ENCODE measurements around the gene TTF1. TPM values are rescaled to one million over a fixed set of nuclear protein-coding genes. Genes with fewer than 3 reads are reported as not detected.

The TTF1 gene
- total RNA-seq, 4 donors from 2014 or later, result 10.4 to 19.2 (median 13.3) TPM

DNA sequence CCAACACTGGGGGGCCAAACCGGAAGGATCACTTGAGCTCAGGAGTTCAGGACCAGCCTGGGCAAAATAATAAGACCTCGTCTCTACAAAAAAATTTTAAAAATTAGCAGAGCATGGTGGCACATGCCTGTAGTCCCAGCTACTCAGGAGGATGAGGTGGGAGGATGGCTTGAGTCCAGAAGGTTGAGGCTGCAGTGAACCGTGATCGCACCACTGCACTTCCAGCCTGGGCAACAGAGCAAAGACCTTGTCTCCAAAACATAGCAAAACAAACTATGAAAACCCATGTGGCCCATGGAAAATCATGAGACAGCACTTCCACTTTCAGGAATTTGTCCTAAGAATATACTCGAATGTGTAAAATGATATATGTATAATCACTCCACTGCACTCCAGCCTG lies 58.0 kb downstream of the TTF1 start:
- TF ChIP-seq, protein P1, sequence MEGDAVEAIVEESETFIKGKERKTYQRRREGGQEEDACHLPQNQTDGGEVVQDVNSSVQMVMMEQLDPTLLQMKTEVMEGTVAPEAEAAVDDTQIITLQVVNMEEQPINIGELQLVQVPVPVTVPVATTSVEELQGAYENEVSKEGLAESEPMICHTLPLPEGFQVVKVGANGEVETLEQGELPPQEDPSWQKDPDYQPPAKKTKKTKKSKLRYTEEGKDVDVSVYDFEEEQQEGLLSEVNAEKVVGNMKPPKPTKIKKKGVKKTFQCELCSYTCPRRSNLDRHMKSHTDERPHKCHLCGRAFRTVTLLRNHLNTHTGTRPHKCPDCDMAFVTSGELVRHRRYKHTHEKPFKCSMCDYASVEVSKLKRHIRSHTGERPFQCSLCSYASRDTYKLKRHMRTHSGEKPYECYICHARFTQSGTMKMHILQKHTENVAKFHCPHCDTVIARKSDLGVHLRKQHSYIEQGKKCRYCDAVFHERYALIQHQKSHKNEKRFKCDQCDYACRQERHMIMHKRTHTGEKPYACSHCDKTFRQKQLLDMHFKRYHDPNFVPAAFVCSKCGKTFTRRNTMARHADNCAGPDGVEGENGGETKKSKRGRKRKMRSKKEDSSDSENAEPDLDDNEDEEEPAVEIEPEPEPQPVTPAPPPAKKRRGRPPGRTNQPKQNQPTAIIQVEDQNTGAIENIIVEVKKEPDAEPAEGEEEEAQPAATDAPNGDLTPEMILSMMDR (IDR thresholded peaks at IDR 0.05; ENCODE audit: low read depth), result no peak

DNA sequence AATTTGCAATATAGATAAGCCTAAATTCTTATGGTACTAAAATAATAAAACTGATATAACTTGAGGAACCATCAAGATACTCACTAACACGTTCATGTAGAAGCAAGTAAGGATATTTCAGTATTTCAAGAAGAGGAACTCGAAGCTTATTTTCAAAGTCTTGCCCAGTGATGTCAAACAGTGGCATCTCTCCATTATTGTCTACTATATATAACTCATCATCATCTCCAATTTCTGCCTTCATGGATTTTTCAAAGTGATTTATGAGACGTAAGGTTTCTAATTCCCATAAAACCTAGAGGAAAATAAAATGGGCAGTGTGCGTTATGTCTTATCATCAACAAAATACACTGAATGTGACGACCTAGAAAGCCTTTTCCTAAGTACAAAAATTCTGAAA lies 60.5 kb downstream of the TTF1 start:
- TF ChIP-seq, protein P1 (IDR thresholded peaks at IDR 0.05; ENCODE audit: low read depth), result no peak

DNA sequence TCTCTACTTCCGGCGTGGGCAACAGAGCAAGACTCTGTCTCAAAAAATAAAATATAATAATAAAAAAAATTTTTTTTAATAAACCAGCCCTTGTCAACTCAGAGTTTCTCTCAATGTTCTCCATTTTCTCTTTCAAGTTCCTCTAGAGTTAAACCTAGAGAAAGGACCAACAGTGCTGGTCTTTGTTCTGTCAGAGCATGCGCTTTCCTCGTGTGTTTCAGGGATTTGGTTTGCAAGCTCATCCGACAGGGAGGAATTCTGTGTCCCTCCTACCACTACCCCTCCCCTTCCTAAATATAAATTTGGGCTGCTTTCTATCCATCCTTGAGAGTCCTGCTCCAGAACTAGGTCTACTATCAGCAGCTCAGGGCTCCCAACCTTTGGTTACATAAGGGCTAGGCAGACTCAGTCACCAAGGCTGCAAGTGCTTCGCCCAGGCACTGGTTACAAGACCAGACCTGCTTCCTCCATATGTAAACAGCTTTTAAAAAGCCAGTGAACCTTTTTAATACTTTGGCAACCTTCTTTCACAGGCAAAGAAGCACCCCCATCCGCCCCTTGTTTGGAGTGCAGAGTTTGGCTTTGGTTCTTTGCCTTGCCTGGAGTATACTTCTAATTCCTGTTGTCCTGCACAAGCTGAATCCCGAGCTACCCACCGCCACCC lies 65.3 kb downstream of the TTF1 start:
- TF ChIP-seq, protein P1 (IDR thresholded peaks at IDR 0.05; ENCODE audit: low read depth), result no peak

- TF ChIP-seq, protein P1 (IDR thresholded peaks at IDR 0.05; ENCODE audit: low read depth), result no peak
Measured at GRCh38 chr9:132334364-132334763, 72.3 kb downstream of the TTF1 start.

- TF ChIP-seq, protein P1 (IDR thresholded peaks at IDR 0.05; ENCODE audit: low read depth), result no peak
Measured at GRCh38 chr9:132333556-132333955, 73.1 kb downstream of the TTF1 start.

DNA sequence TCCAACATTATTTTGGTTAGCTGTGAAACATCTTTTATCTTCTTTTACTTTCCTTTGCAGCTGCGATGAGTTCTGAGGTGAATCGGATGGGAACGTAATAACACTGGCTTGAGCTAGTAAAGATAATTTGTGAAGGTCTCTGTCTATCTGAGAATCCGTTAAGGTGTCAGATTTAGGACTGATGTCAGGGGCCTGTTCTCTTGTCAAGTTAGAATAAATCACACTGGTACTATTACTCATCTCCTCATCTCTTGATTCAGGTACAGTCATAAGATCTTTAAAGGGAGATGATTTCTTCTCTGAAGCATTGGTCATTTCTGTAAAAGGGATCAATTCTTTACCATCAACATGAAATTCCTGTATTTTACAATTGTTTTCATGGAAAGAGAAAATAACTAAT lies 78.1 kb downstream of the TTF1 start:
- TF ChIP-seq, protein P1 (IDR thresholded peaks at IDR 0.05; ENCODE audit: low read depth), result no peak

DNA sequence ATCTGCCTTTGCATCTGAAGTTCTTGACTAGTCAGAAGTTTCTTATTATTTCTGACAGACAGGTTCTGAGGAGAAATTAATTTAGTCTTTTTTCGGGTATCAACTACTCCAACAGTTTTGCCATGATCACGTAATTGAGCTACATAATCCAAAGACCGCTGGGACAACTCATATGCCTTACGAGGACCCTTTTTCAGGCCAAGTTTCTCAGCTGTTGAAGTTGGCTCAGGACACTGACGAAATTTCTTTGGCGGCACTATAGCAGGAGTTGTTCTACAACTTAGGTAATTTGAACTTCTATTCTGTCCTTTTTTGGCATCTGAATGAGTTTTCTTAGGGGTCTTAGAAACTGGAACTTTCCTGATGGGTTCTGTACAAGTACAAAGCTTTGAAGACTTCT lies 79.1 kb downstream of the TTF1 start:
- TF ChIP-seq, protein P1 (IDR thresholded peaks at IDR 0.05; ENCODE audit: low read depth), result no peak

Small RNA genes within 50 kb of the gene (small RNA-seq; reads per million reads assigned to genes)
- gene RNU5D-2P, result not detected

Other genes with a start within 250 kb of the TTF1 start
- 1 to 10 TPM in 1 of 4 donors, under 1 TPM in 1, not detected in 2; 0.44 to 3.2 TPM for gene NTNG2, start 244.8 kb downstream of the TTF1 start, total RNA-seq
- gene SETX, start 51.9 kb downstream of the TTF1 start, total RNA-seq, result 10 to 100 TPM; 66.7 to 94.0 (median 75.6) TPM
- not detected for gene CFAP77, start 3.4 kb upstream of the TTF1 start, total RNA-seq
- gene BARHL1, start 175.8 kb upstream of the TTF1 start, total RNA-seq, result not detected